DMS 273 treated with DMSO at 0.1 percent for 48 hours (cell line): Measurements from ENCODE around the gene PSORS1C1.
"Not testable (repeated sequence)": the region's sequence is repeated elsewhere in the genome, so short reads cannot be mapped to it uniquely, and the experiment has no call there.

ENCODE experiments used
- DNase-seq: peaks from one replicate; lab custom pipeline; 2025; lab: John Stamatoyannopoulos, UW

PSORS1C1 gene

DNA sequence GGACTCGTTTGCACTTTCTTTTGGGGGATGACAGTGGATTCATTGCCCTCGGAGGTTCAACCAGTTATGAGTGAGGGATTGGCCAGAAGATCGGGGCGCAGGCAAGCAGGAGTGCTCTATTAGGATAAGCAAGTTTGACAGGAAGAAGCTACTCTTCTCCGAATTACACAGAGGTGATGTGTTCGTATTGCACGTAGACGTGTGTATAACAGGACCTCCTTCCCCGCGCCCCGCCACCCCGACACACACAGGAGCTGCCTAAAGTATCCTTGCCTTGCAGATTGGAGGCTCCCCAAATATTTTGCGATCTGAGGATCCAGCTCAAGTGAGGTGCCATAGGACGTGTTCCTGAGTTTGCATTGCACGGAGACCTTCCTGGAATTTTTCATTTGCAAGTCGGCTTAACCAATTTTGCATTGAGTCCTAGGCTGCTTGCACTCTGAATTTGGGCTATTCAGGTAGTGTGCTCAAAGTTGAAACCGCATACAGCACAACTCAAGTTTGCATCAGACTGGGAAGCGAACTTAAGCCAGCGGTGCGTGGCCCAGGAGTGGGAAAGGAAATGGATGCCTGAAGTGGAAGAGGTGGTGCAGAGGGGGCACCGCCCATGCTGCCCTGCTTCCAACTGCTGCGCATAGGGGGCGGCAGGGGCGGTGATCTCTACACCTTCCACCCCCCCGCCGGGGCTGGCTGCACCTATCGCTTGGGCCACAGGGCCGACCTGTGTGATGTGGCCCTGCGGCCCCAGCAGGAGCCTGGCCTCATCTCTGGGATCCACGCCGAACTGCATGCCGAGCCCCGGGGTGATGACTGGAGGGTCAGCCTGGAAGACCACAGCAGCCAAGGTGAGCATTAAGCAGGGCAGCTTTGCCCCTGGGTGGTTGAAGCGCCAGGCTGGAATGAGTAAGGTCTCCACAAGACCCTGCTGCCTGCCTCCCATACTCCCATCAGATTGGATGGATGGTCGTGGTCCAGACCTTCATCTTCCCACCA is 44.6 kb downstream of the PSORS1C1 start:
- DNase-seq = no peak

DNA sequence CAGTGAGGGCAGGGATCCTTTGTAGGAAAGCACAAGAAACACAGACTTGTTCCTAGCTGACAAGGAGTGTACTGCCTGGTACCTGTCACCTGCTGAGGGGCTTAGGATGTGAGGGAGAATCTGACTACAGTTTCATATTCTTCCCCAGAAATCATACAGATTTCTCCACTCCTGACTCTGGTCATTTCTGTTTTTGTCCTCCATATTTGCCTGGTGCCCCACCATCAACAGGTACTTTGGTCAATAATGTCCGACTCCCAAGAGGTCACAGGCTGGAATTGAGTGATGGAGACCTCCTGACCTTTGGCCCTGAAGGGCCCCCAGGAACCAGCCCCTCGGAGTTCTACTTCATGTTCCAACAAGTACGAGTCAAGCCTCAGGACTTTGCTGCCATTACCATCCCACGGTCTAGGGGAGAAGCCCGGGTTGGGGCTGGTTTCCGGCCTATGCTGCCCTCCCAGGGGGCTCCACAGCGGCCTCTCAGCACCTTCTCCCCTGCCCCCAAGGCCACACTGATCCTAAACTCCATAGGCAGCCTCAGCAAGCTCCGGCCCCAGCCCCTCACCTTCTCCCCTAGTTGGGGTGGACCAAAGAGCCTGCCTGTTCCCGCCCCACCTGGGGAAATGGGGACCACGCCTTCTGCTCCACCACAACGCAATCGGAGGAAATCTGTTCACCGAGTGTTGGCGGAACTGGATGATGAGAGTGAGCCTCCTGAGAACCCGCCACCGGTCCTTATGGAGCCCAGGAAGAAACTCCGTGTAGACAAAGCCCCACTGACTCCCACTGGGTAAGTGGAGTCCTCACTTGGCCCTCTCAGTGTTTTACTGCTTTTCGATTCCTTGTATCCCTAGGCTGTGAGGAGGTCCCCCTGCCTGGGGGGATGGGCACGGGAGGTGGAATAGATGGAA is 46.9 kb downstream of the PSORS1C1 start:
- DNase-seq = no peak

GRCh38 chr6:31162463-31163165 is 48.0 kb downstream of the PSORS1C1 start:
- DNase-seq = no peak

GRCh38 chr6:31163922-31164321 is 49.3 kb downstream of the PSORS1C1 start:
- no peak for DNase-seq

DNA sequence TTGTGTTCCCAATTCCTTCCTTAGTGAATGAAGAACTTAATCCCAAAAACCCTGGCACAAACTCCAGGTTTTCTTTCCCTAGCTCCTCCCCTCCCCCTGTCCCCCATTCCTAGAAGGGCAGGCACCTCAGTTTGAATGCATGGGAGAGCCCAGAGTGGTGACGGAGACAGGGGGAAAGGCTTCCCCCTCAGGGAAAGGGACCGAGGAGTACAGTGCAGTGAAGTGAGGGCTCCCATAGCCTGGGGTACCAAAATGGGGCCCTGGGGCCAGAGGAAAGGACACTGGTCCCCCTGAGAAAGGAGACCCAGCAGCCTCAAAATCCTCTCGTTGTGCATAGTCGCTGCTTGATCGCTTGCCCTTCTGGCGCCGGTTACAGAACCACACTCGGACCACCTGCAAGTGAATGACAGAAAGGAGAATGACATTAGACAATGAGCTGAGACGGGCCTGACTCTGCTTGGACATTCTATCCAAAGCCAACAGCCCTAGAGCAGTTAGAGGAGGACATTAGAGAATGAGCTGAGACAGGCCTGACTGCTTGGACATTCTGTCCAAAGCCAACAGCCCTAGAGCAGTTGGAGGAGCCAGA is 50.0 kb downstream of the PSORS1C1 start:
- DNase-seq = not testable (repeated sequence)

- not testable (repeated sequence) for DNase-seq
Measured at GRCh38 chr6:31165064-31165832, 50.6 kb downstream of the PSORS1C1 start.

DNA sequence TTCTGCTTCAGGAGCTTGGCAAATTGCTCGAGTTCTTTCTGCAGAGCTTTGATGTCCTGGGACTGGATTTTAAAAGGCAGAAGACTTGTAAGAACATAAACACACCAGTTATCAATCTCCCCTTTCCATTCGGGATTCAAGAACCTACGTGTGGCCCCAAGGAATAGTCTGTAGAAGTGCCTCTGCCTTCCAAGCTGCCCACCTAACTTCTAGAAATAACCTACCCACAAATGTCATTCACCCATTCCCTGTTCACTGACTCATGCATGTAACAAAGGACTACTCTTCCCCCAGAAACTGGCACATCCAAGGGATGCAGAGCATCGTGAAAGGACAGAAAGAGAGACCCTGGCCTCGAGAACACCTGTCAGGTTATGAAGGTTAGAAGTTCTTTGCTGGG is 51.4 kb downstream of the PSORS1C1 start:
- DNase-seq = no peak

DNA sequence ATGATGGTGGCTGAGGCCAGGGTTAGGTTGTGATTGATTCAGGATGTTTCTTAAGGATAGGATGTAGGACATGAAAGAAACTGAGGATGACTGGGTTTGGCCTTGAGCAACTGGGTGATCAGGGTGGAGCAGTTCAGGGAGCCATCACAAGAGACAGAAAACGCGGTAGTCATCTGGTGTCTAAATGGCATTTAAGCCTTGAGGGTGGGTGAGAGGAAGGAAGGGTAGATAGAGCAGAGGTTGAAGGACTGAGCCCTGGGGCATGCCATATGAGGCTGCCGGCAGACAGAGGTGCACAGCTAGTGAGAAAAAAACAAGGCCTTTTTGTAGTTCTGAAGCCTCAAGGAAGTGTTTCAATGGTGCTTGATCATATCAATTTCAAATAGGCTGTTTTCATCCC is 54.0 kb downstream of the PSORS1C1 start:
- DNase-seq = no peak

- DNase-seq = no peak
Measured at GRCh38 chr6:31169123-31169857, 54.7 kb downstream of the PSORS1C1 start.

GRCh38 chr6:31169858-31170599 is 55.4 kb downstream of the PSORS1C1 start:
- not testable (repeated sequence) for DNase-seq

GRCh38 chr6:31170600-31170881 is 55.9 kb downstream of the PSORS1C1 start, which contains the start of gene POU5F1:
TSS of gene POU5F1 (minus strand) at chr6:31170682. CDS start at chr6:31170620, 62 bp downstream.
- DNase-seq = no peak

DNA sequence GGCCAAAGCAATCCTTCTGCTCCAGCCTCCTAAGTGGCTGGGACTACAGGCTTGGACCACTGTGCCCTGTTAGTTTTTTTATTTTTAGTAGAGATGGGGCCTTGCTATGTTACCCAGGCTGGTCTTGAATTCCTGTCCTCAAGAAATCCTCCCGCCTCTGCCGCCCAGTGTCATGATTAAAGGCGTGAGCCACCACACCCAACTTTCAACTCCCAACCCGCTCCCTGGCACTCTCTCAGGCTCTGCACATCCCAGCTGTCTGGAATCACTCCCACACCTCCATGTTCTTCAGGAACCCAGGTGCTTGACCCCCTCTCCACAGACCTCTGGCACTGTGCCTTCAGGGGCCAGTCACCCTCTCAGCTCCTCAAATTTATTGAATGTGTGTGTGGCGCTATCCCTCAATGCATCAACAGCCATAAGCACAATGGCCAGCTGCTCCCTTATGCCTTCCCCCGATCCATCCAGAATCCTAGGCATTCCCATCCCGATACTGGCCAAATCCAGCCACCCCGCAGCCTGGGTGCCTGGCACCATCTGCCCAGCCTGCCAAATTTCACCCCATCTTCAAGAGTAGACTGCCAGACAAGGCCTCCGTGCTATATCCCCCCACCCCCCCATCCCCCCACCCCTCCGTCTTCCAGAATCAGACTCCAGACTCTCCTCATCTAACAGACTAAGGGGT is 56.5 kb downstream of the PSORS1C1 start:
- DNase-seq = no peak

DNA sequence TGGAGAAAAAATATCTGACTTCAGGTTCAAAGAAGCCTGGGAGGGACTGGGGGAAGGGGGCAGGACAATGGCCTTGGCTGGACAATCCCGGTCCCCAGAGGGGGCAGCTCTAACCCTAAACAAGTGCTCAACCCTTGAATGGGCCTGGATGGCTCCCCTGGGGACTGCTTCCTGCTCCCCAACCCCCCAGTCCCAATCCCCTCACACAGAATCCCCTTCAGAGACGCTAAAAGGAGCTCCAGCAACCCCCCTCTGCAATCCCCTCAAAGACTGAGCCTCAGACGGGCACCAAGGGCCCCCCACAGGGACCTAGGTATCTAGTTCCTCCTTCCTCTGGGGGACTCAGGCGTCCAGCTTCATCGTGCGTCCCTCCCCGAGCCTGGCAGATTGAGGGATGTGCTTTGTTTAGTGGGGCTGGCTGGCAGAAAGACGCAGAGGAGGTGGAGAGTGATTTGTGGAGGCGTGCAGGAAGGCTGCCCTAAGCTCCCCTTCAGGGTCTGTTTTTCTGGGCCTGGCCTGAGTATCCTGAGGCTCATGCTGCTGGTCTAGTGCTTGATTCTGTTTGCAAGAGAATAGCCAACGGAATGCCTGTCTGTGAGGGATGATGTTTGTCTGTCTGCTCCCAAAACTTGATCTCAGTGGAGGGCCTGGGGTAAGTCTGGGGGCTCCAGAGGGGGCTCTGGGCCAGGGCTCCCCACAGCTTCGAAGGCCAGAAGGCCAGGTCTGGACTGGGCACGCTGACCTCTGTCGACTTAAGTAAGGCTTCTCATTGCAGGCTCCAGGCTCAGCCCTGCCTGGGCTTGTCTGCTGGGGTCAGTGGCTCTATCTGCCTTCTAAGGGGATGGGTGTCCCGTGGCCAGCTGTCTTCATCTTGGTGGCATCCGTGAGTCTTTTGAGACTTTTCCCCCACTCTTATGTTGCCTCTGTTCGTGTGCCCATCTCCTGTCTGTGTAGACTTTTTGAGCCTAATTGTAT is 57.6 kb downstream of the PSORS1C1 start:
- no peak for DNase-seq

- DNase-seq = no peak
Measured at GRCh38 chr6:31172973-31173384, 58.4 kb downstream of the PSORS1C1 start.

GRCh38 chr6:31173406-31173805 is 58.8 kb downstream of the PSORS1C1 start:
- no peak for DNase-seq

DNA sequence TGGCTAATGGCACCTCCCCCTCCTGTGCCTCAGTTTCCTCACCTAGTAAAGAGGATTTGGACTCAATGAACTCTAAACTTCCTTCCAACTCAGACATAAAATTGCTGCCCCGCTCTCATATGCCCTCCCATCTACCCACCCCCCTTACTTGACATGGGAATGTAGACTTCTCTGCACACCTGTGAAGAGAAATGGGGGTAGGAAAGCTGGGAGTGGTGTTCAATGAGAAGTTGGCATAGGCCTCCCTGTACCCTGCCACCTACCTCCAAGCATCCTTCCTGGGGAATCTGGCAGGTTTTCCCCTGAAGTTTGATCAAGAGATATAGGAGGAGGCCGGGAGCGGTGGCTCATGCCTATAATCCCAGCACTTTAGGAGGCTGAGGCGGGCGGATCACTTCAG is 59.8 kb downstream of the PSORS1C1 start:
- no peak for DNase-seq

- no peak for DNase-seq
Measured at GRCh38 chr6:31175971-31176370, 61.4 kb downstream of the PSORS1C1 start.
